Stimulated activated naive CD8-positive, alpha-beta T cell treated with anti-CD3 and anti-CD28 coated beads, Interleukin-15, amount 100 ng/mL, for 72 hours (primary cell): ENCODE results near the gene VTI1A.
"Not testable (repeated sequence)": the region's sequence is repeated elsewhere in the genome, so short reads cannot be mapped to it uniquely, and the experiment has no call there.

Source experiments
- ATAC-seq: fragments of 150-1000 bp; cut with Tn5 transposase; 2 replicates; pipeline ENCODE4 v1.10.0; 2021; ENCODE audit warnings: mild to moderate bottlenecking, moderate library complexity
- DNase-seq, 2 donors: peaks; one replicate each; pipeline ENCODE4 v3.0.0; 2021 to 2022
- H3K27ac Mint-ChIP-seq, 2 donors: one replicate each; pipeline ENCODE4 v1.8.0; 2022; ENCODE audit warnings: mild to moderate bottlenecking in 2 of 2, mixed read lengths in 2 of 2, moderate library complexity in 2 of 2
- H3K27me3 Mint-ChIP-seq: one replicate; pipeline ENCODE4 v1.8.0; 2022; ENCODE audit warnings: mixed read lengths
- H3K4me1 Mint-ChIP-seq: one replicate; pipeline ENCODE4 v1.8.0; 2022; ENCODE audit warnings: mild to moderate bottlenecking, mixed read lengths
- H3K4me3 Mint-ChIP-seq, 2 donors: one replicate each; pipeline ENCODE4 v1.8.0; 2022; ENCODE audit warnings: mild to moderate bottlenecking in 2 of 2, mixed read lengths in 2 of 2, moderate library complexity in 1 of 2
- H3K9me3 Mint-ChIP-seq, 2 donors: one replicate each; pipeline ENCODE4 v1.8.0; 2022; ENCODE audit warnings: mixed read lengths in 2 of 2

The VTI1A gene

GRCh38 chr10:112446855-112447619 is at the start of gene VTI1A, which contains the start of gene ZDHHC6:
TSS of gene VTI1A (plus strand) at chr10:112447215. CDS start at chr10:112447374, 159 bp downstream.
TSS of gene ZDHHC6 (minus strand) at chr10:112446914. CDS start at chr10:112445436, 1,478 bp downstream.
- H3K27me3 Mint-ChIP-seq, result no peaks in the 10 kb centered on the region
- H3K9me3 Mint-ChIP-seq, result no peaks in the 10 kb centered on the region
- DNase-seq (peak; percentile 81 to 84), ATAC-seq (peak; percentile 97)
- H3K4me3 Mint-ChIP-seq, result peak within 1 kb of the TSS; percentile 81 to 97
- peaks cover 48% of the 10 kb centered on the region for H3K4me1 Mint-ChIP-seq
- H3K27ac Mint-ChIP-seq, result peak within 1 kb of the TSS; percentile 92 to 98

GRCh38 chr10:112397592-112397991 is 49.4 kb upstream of the VTI1A start:
- no peak overlapping the region for H3K4me3 Mint-ChIP-seq
- H3K9me3 Mint-ChIP-seq, result no peaks in the 10 kb centered on the region
- no peak for ATAC-seq
- H3K27ac Mint-ChIP-seq, result no peak overlapping the region
- H3K27me3 Mint-ChIP-seq, result no peaks in the 10 kb centered on the region
- DNase-seq, result no peak
- H3K4me1 Mint-ChIP-seq, result peaks cover 6% of the 10 kb centered on the region

GRCh38 chr10:112402917-112403316 is 44.1 kb upstream of the VTI1A start:
- H3K27me3 Mint-ChIP-seq, result no peaks in the 10 kb centered on the region
- no peak overlapping the region for H3K27ac Mint-ChIP-seq

GRCh38 chr10:112404617-112405016 is 42.4 kb upstream of the VTI1A start:
- Mint-ChIP-seq H3K27me3 (no peaks in the 10 kb centered on the region), H3K4me3 (no peak overlapping the region), H3K9me3 (peaks cover 5 to 8% of the 10 kb centered on the region in 2 donors), H3K4me1 (peaks cover 5% of the 10 kb centered on the region), H3K27ac (peak overlapping the region in 1 of 2 donors; percentile 20)
- ATAC-seq (no peak), DNase-seq (no peak)

More at GRCh38 chr10:112402917-112403316, 44.1 kb upstream of the VTI1A start:
- ATAC-seq (no peak), DNase-seq (no peak)
- Mint-ChIP-seq H3K4me3 (no peak overlapping the region), H3K4me1 (peaks cover 5% of the 10 kb centered on the region), H3K9me3 (peaks cover 5 to 8% of the 10 kb centered on the region in 2 donors)

GRCh38 chr10:112406806-112407205 is 40.2 kb upstream of the VTI1A start:
- not testable (repeated sequence) for H3K4me1 Mint-ChIP-seq, ATAC-seq, H3K4me3 Mint-ChIP-seq, DNase-seq, H3K9me3 Mint-ChIP-seq, H3K27ac Mint-ChIP-seq, H3K27me3 Mint-ChIP-seq

GRCh38 chr10:112407696-112408095 is 39.3 kb upstream of the VTI1A start:
- peaks cover 5% of the 10 kb centered on the region for H3K4me1 Mint-ChIP-seq
- no peak for ATAC-seq
- H3K27ac Mint-ChIP-seq, result peak overlapping the region in 1 of 2 donors; percentile 88

GRCh38 chr10:112409299-112409698 is 37.7 kb upstream of the VTI1A start:
- H3K27me3 Mint-ChIP-seq, result no peaks in the 10 kb centered on the region
- no peak for ATAC-seq

More at GRCh38 chr10:112407696-112408095, 39.3 kb upstream of the VTI1A start:
- H3K9me3 Mint-ChIP-seq, result peaks cover 5 to 8% of the 10 kb centered on the region in 2 donors
- H3K4me3 Mint-ChIP-seq, result no peak overlapping the region
- no peak for DNase-seq
- H3K27me3 Mint-ChIP-seq, result no peaks in the 10 kb centered on the region

GRCh38 chr10:112409755-112410154 is 37.3 kb upstream of the VTI1A start:
- no peak for DNase-seq
- Mint-ChIP-seq H3K9me3 (peaks cover 5 to 8% of the 10 kb centered on the region in 2 donors), H3K27ac (no peak overlapping the region), H3K27me3 (no peaks in the 10 kb centered on the region), H3K4me3 (no peak overlapping the region), H3K4me1 (peaks cover 5% of the 10 kb centered on the region)
- ATAC-seq, result no peak

More at GRCh38 chr10:112409299-112409698, 37.7 kb upstream of the VTI1A start:
- H3K9me3 Mint-ChIP-seq, result peaks cover 5 to 8% of the 10 kb centered on the region in 2 donors
- no peak overlapping the region for H3K27ac Mint-ChIP-seq
- no peak overlapping the region for H3K4me3 Mint-ChIP-seq
- peaks cover 5% of the 10 kb centered on the region for H3K4me1 Mint-ChIP-seq
- DNase-seq, result no peak

GRCh38 chr10:112412696-112413095 is 34.3 kb upstream of the VTI1A start:
- ATAC-seq (no peak), DNase-seq (no peak)
- Mint-ChIP-seq H3K4me1 (no peaks in the 10 kb centered on the region), H3K27ac (no peak overlapping the region), H3K27me3 (no peaks in the 10 kb centered on the region), H3K9me3 (no peaks in the 10 kb centered on the region), H3K4me3 (no peak overlapping the region)

GRCh38 chr10:112421731-112422130 is 25.3 kb upstream of the VTI1A start:
- no peaks in the 10 kb centered on the region for H3K27me3 Mint-ChIP-seq
- no peaks in the 10 kb centered on the region for H3K9me3 Mint-ChIP-seq
- DNase-seq (no peak), ATAC-seq (no peak)
- no peaks in the 10 kb centered on the region for H3K4me1 Mint-ChIP-seq
- H3K27ac Mint-ChIP-seq, result peak overlapping the region in 1 of 2 donors; percentile 74
- H3K4me3 Mint-ChIP-seq, result no peak overlapping the region

- peak overlapping the region; percentile 20 to 35 for H3K27ac Mint-ChIP-seq
- no peaks in the 10 kb centered on the region for H3K27me3 Mint-ChIP-seq
- ATAC-seq (no peak), DNase-seq (no peak)
- no peaks in the 10 kb centered on the region for H3K9me3 Mint-ChIP-seq
- H3K4me1 Mint-ChIP-seq, result no peaks in the 10 kb centered on the region
- no peak overlapping the region for H3K4me3 Mint-ChIP-seq
These were observed 22.4 kb upstream of the VTI1A start for GRCh38 chr10:112424651-112425050.

GRCh38 chr10:112426111-112426510 is 20.9 kb upstream of the VTI1A start:
- Mint-ChIP-seq H3K27me3 (no peaks in the 10 kb centered on the region), H3K4me1 (no peaks in the 10 kb centered on the region), H3K4me3 (no peak overlapping the region), H3K27ac (peak overlapping the region; percentile 80 to 86), H3K9me3 (no peaks in the 10 kb centered on the region)
- ATAC-seq, result no peak
- no peak for DNase-seq

- Mint-ChIP-seq H3K27me3 (no peaks in the 10 kb centered on the region), H3K27ac (peak overlapping the region; percentile 8 to 86)
- no peak for ATAC-seq
These were observed 17.9 kb upstream of the VTI1A start for GRCh38 chr10:112429147-112429546.

GRCh38 chr10:112429654-112430230 is 17.3 kb upstream of the VTI1A start:
- no peak overlapping the region for H3K4me3 Mint-ChIP-seq
- no peak for ATAC-seq

More at GRCh38 chr10:112429147-112429546, 17.9 kb upstream of the VTI1A start:
- no peak for DNase-seq
- Mint-ChIP-seq H3K4me3 (no peak overlapping the region), H3K9me3 (no peaks in the 10 kb centered on the region), H3K4me1 (no peaks in the 10 kb centered on the region)

GRCh38 chr10:112433136-112433535 is 13.9 kb upstream of the VTI1A start:
- Mint-ChIP-seq H3K27ac (peak overlapping the region in 1 of 2 donors; percentile 72), H3K9me3 (no peaks in the 10 kb centered on the region), H3K4me1 (no peaks in the 10 kb centered on the region), H3K27me3 (no peaks in the 10 kb centered on the region), H3K4me3 (no peak overlapping the region)
- ATAC-seq, result no peak
- no peak for DNase-seq

More at GRCh38 chr10:112429654-112430230, 17.3 kb upstream of the VTI1A start:
- H3K9me3 Mint-ChIP-seq, result no peaks in the 10 kb centered on the region
- H3K27ac Mint-ChIP-seq, result peak overlapping the region in 1 of 2 donors; percentile 86
- no peaks in the 10 kb centered on the region for H3K27me3 Mint-ChIP-seq
- H3K4me1 Mint-ChIP-seq, result no peaks in the 10 kb centered on the region
- no peak for DNase-seq

- Mint-ChIP-seq H3K4me1 (no peaks in the 10 kb centered on the region), H3K27ac (no peak overlapping the region), H3K9me3 (no peaks in the 10 kb centered on the region), H3K27me3 (no peaks in the 10 kb centered on the region), H3K4me3 (no peak overlapping the region)
- DNase-seq (no peak), ATAC-seq (no peak)
These were observed 11.9 kb upstream of the VTI1A start for GRCh38 chr10:112434988-112435619.
